HepG2 (cell line): ENCODE data around the gene CLASP1. TPM values are rescaled to one million over a fixed set of nuclear protein-coding genes. Genes with fewer than 3 reads are reported as not detected.
A peak's percentile ranks its signal among the peaks of the same experiment; 100 is the strongest.

Source experiments
- CAMTA2 ChIP-seq: sonication (generic); formaldehyde crosslinking; IDR thresholded peaks from 2 replicates; pipeline ENCODE4 v1.4.0; 2020; ENCODE audit warnings: mild to moderate bottlenecking, missing genetic modification reagents, borderline replicate concordance
- ELF4 ChIP-seq: sonication (generic); formaldehyde crosslinking; IDR thresholded peaks from 2 replicates; pipeline ENCODE4 v1.5.0; 2020; ENCODE audit warnings: missing genetic modification reagents, mild to moderate bottlenecking, moderate library complexity, borderline replicate concordance
- HNF4G ChIP-seq, 2 experiments: sonication (generic) in 1 of 2; formaldehyde crosslinking in 1 of 2; IDR thresholded peaks; 2 replicates each; pipeline versions ENCODE4 v1.4.0 to v1.6.1; 2011 to 2020; ENCODE audit warnings: borderline replicate concordance in 2 of 2, low read depth in 2 of 2, mild to moderate bottlenecking in 2 of 2, low read length in 1 of 2, missing genetic modification reagents in 1 of 2, moderate library complexity in 1 of 2
- IKZF4 ChIP-seq: sonication (generic); formaldehyde crosslinking; IDR thresholded peaks from 2 replicates; pipeline ENCODE4 v1.5.1; 2020; ENCODE audit warnings: borderline replicate concordance, mild to moderate bottlenecking, low read depth, missing genetic modification reagents; ENCODE audit errors: not compliant biosample characterization
- KDM5B ChIP-seq: sonication (generic); formaldehyde crosslinking; IDR thresholded peaks from 2 replicates; pipeline ENCODE4 v1.4.0; 2020; ENCODE audit warnings: missing genetic modification reagents, mild to moderate bottlenecking, borderline replicate concordance
- NFYB ChIP-seq: sonication (generic); formaldehyde crosslinking; IDR thresholded peaks from 2 replicates; pipeline ENCODE4 v1.4.0; 2020; ENCODE audit warnings: missing genetic modification reagents
- POLR2AphosphoS5 ChIP-seq: IDR thresholded peaks from 2 replicates; pipeline ENCODE4 v1.6.1; 2012; ENCODE audit warnings: low read depth, low read length
- PRMT3 ChIP-seq: sonication (generic); formaldehyde crosslinking; IDR thresholded peaks from 2 replicates; pipeline ENCODE4 v1.8.1; 2022; ENCODE audit warnings: low read depth, mild to moderate bottlenecking, moderate library complexity, missing genetic modification reagents, borderline replicate concordance
- SIN3A ChIP-seq: IDR thresholded peaks from 2 replicates; pipeline ENCODE4 v1.6.1; 2011; ENCODE audit warnings: low read depth, mild to moderate bottlenecking, control low read depth, low read length, borderline replicate concordance
- SRSF9 ChIP-seq: fragments of 200-400 bp; formaldehyde crosslinking; IDR thresholded peaks from 2 replicates; pipeline ENCODE4 v1.6.1; 2018; ENCODE audit warnings: borderline replicate concordance, mild to moderate bottlenecking, low read depth, low read length; ENCODE audit not compliant: insufficient read depth, poor library complexity, severe bottlenecking
- ZC3H13 ChIP-seq: sonication (generic); formaldehyde crosslinking; IDR thresholded peaks from 2 replicates; pipeline ENCODE4 v1.8.1; 2023; ENCODE audit warnings: mild to moderate bottlenecking, missing genetic modification reagents, moderate library complexity
- ZNF24 ChIP-seq: fragments of 450-650 bp; IDR thresholded peaks from 2 replicates; pipeline ENCODE4 v1.6.1; 2017; ENCODE audit warnings: antibody characterized with exemption, mild to moderate bottlenecking
- ZNF564 ChIP-seq: sonication (generic); formaldehyde crosslinking; IDR thresholded peaks from 2 replicates; pipeline ENCODE4 v1.8.1; 2023; ENCODE audit warnings: mild to moderate bottlenecking, missing genetic modification reagents
- ZNF761 ChIP-seq: sonication (generic); formaldehyde crosslinking; conservative IDR thresholded peaks from 2 replicates; pipeline ENCODE4 v1.4.0; 2020; ENCODE audit warnings: mild to moderate bottlenecking, missing genetic modification reagents
- polyA plus RNA-seq, 8 experiments: library from polyadenylated mRNA; depleted of rRNA in 3 of 8; stranded (reverse) in 7 of 8; unstranded in 1 of 8; fragments of >200 nt; fragmentation: Illumina TruSeq in 4 of 8; extraction: Trizol in 4 of 8; gene quantifications; 2 replicates each; pipeline versions ENCODE4 v1.2.1 to v1.2.3, GENCODE V29; 2011 to 2016; ENCODE audit warnings: low read depth in 4 of 8, missing spikeins in 1 of 8, mixed read lengths in 1 of 8; ENCODE audit not compliant: insufficient read depth in 1 of 8
- total RNA-seq, 5 experiments: library from RNA; depleted of rRNA; stranded (reverse); fragments of >200 nt; fragmentation: Illumina TruSeq; extraction: Trizol; gene quantifications; 2 replicates each; pipeline ENCODE4 v1.2.3, GENCODE V29; 2016; ENCODE audit warnings: low read depth in 1 of 5
- TF ChIP-seq, protein P1 (sequence below): IDR thresholded peaks from 2 replicates; pipeline ENCODE4 v1.6.1; 2016; ENCODE audit warnings: mild to moderate bottlenecking
- TF ChIP-seq, protein P2 (sequence below): sonication (generic); formaldehyde crosslinking; IDR thresholded peaks from 2 replicates; pipeline ENCODE4 v1.5.0; 2020; ENCODE audit warnings: missing genetic modification reagents, mild to moderate bottlenecking, borderline replicate concordance
- TF ChIP-seq, protein P3 (sequence below): sonication (generic); formaldehyde crosslinking; IDR thresholded peaks from 2 replicates; pipeline ENCODE4 v1.4.0; 2020; ENCODE audit warnings: missing genetic modification reagents, borderline replicate concordance
- TF ChIP-seq, protein P4 (sequence below): sonication (generic); formaldehyde crosslinking; IDR thresholded peaks from 2 replicates; pipeline ENCODE4 v1.5.1; 2020; ENCODE audit warnings: missing genetic modification reagents, mild to moderate bottlenecking, borderline replicate concordance

The CLASP1 gene
- total and polyA plus RNA-seq, 2 of the 13 experiments (the other 11 are each of a cell fraction or from before 2014, with no cell fraction given), result 11.7 to 47.9 TPM

DNA sequence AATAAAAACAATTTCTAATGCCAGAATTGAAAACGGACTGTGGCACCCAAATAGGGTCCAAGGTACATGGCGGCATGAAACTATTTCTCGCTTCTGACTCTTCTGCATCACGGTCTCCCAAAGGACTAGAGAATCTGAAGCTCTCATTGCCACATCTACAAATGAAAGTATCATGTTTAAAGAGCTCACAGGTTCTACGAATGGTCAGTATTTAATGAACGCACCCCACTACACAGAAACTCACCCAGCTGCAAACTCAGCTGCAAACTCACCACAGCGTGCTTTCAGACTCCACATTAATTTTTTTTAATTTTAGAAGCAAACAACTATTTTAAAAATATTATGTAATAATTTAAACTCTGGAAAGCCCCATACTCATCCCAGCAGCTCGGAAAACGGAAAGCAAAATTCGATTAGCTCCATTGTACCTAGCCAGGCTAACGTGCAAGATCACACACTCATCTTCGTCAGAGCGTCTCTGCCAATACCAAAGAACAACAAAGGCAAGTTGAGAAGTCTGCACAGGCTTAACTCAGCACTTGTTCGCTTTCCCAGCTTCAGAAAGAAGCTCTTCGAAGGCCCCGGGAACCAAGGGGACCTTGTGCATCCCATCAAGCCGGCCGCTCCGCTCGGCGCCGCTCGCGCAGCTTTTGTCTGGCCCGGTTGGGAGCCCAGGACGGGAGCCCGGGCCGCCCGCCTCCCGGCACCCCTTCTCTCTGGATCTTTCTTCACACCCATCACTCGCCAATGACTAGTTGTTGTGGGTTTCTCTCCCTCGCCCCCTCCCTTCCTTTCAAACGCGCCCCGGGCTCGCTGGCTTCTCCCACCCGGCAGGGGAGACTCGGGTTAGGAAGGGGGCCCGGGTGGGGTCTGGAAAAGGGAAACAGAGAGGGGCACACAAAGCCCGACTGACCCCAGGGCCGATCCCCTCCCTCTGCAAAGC, 785 bp downstream of the CLASP1 start (continued):
- TF ChIP-seq ZNF24 (no peak), NFYB (CRISPR knock-in tag) (peak; percentile 28; the same call in 1 of the 2 replicates), KDM5B (CRISPR knock-in tag) (0 out of 2 replicates have a peak, but pooled peaks have one; percentile 9), CAMTA2 (CRISPR knock-in tag) (no peak), PRMT3 (CRISPR knock-in tag) (peak; percentile 66; the same call in 1 of the 2 replicates), ZNF761 (CRISPR knock-in tag) (0 out of 2 replicates have a peak, but pooled peaks have one; percentile 52), ELF4 (CRISPR knock-in tag) (no peak), ZC3H13 (no peak), SRSF9 (no peak), IKZF4 (CRISPR knock-in tag) (peak; percentile 30), POLR2AphosphoS5 (peak; percentile 26; the same call in 1 of the 2 replicates), HNF4G (IDR thresholded peaks at IDR 0.05; ENCODE audit: borderline replicate concordance, low read depth, low read length) (peak; percentile 40; the same call in 1 of the 2 replicates), HNF4G (CRISPR knock-in tag; IDR thresholded peaks at IDR 0.05; ENCODE audit: borderline replicate concordance, low read depth) (no peak), ZNF564 (peak; percentile 72), SIN3A (0 out of 2 replicates have a peak, but pooled peaks have one; percentile 11)
- TF ChIP-seq, protein P1, sequence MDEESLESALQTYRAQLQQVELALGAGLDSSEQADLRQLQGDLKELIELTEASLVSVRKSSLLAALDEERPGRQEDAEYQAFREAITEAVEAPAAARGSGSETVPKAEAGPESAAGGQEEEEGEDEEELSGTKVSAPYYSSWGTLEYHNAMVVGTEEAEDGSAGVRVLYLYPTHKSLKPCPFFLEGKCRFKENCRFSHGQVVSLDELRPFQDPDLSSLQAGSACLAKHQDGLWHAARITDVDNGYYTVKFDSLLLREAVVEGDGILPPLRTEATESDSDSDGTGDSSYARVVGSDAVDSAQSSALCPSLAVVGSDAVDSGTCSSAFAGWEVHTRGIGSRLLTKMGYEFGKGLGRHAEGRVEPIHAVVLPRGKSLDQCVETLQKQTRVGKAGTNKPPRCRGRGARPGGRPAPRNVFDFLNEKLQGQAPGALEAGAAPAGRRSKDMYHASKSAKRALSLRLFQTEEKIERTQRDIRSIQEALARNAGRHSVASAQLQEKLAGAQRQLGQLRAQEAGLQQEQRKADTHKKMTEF (CRISPR knock-in tag), result no peak
- TF ChIP-seq, protein P2, sequence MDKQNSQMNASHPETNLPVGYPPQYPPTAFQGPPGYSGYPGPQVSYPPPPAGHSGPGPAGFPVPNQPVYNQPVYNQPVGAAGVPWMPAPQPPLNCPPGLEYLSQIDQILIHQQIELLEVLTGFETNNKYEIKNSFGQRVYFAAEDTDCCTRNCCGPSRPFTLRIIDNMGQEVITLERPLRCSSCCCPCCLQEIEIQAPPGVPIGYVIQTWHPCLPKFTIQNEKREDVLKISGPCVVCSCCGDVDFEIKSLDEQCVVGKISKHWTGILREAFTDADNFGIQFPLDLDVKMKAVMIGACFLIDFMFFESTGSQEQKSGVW (CRISPR knock-in tag), result no peak; the same call in 1 of the 2 replicates
- TF ChIP-seq, protein P3, sequence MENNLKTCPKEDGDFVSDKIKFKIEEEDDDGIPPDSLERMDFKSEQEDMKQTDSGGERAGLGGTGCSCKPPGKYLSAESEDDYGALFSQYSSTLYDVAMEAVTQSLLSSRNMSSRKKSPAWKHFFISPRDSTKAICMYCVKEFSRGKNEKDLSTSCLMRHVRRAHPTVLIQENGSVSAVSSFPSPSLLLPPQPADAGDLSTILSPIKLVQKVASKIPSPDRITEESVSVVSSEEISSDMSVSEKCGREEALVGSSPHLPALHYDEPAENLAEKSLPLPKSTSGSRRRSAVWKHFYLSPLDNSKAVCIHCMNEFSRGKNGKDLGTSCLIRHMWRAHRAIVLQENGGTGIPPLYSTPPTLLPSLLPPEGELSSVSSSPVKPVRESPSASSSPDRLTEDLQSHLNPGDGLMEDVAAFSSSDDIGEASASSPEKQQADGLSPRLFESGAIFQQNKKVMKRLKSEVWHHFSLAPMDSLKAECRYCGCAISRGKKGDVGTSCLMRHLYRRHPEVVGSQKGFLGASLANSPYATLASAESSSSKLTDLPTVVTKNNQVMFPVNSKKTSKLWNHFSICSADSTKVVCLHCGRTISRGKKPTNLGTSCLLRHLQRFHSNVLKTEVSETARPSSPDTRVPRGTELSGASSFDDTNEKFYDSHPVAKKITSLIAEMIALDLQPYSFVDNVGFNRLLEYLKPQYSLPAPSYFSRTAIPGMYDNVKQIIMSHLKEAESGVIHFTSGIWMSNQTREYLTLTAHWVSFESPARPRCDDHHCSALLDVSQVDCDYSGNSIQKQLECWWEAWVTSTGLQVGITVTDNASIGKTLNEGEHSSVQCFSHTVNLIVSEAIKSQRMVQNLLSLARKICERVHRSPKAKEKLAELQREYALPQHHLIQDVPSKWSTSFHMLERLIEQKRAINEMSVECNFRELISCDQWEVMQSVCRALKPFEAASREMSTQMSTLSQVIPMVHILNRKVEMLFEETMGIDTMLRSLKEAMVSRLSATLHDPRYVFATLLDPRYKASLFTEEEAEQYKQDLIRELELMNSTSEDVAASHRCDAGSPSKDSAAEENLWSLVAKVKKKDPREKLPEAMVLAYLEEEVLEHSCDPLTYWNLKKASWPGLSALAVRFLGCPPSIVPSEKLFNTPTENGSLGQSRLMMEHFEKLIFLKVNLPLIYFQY (CRISPR knock-in tag), result no peak
- TF ChIP-seq, protein P4, sequence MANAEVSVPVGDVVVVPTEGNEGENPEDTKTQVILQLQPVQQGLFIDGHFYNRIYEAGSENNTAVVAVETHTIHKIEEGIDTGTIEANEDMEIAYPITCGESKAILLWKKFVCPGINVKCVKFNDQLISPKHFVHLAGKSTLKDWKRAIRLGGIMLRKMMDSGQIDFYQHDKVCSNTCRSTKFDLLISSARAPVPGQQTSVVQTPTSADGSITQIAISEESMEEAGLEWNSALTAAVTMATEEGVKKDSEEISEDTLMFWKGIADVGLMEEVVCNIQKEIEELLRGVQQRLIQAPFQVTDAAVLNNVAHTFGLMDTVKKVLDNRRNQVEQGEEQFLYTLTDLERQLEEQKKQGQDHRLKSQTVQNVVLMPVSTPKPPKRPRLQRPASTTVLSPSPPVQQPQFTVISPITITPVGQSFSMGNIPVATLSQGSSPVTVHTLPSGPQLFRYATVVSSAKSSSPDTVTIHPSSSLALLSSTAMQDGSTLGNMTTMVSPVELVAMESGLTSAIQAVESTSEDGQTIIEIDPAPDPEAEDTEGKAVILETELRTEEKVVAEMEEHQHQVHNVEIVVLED (CRISPR knock-in tag), result 0 out of 2 replicates have a peak, but pooled peaks have one; percentile 8
